Measurements from ENCODE around the gene TMEM272. TPM values are rescaled to one million over a fixed set of nuclear protein-coding genes. Genes with fewer than 3 reads are reported as not detected.

TMEM272 gene
- total and polyA plus RNA-seq, 9 of the 15 experiments (the other 6 are each of a cell fraction or from before 2014, with no cell fraction given): 0.04 to 0.16 (median 0.06) TPM; not detected in 2

GRCh38 chr13:51816604-51817249 lies 28.2 kb downstream of the TMEM272 start (continued):
- TF ChIP-seq SPI1 (IDR thresholded peaks at IDR 0.05; ENCODE audit: borderline replicate concordance, low read depth, low read length) (0 out of 2 replicates have a peak, but pooled peaks have one; percentile 34), CREB1 (IDR thresholded peaks at IDR 0.05) (peak; percentile 37; the same call in 1 of the 2 replicates), CREB1 (CRISPR knock-in tag; IDR thresholded peaks at IDR 0.05) (no peak)

- Histone ChIP-seq H3K4me3 (no peak overlapping the region), H3K79me2 (ENCODE audit: control insufficient read depth, insufficient read depth, low read length) (no peaks in the 10 kb centered on the region), H3K9me3 (replicated peaks; ENCODE audit: control insufficient read depth, insufficient read depth, low read depth, low read length) (no peaks in the 10 kb centered on the region), H3K27me3 (ENCODE audit: control insufficient read depth in 2 of 2, insufficient read depth in 2 of 2, low read length in 2 of 2) (peaks cover 0 to 26% of the 10 kb centered on the region in 2 experiments; a peak in 4 of 5 replicates), H3K4me2 (ENCODE audit: insufficient read depth, low read length) (no peak overlapping the region), H3K9ac (ENCODE audit: insufficient read depth in 1 of 2, low read depth in 2 of 2, low read length in 2 of 2) (no peak overlapping the region), H3K9me1 (ENCODE audit: control insufficient read depth, insufficient read depth, low read length) (no peaks in the 10 kb centered on the region), H4K20me1 (replicated peaks; ENCODE audit: control insufficient read depth, insufficient read depth, low read length) (no peaks in the 10 kb centered on the region; the same call in 1 of the 2 replicates), H2AFZ (ENCODE audit: low read depth, low read length) (no peak overlapping the region), H3K4me1 (replicated peaks in 1 of 2; ENCODE audit: control insufficient read depth in 2 of 2, insufficient read depth in 2 of 2, low read length in 2 of 2) (peaks cover 6 to 16% of the 10 kb centered on the region in 2 experiments; a peak in 4 of 5 replicates), H3K27ac (ENCODE audit: extremely low read depth, low read depth, low read length) (no peak overlapping the region), H3K36me3 (ENCODE audit: control insufficient read depth, insufficient read depth, low read length) (no peaks in the 10 kb centered on the region)
- POLR2A ChIA-PET: interaction anchor here (1.0 kb wide), 1 partner anchor 312 kb away, joined by 3 read pairs; no protein-coding TSS in a partner anchor
- intact Hi-C loops (cut with micrococcal nuclease) (loop anchor here (1.0 to 2.0 kb wide), 3 partner anchors 33 to 385 kb away; no protein-coding TSS in a partner anchor), in situ Hi-C loops (cut with MboI) (no loop called here)
- DNase-seq (ENCODE audit: extremely low read depth in 1 of 4, low spot score in 3 of 4): no peak
- no peak for FAIRE-seq
- peak; percentile 49 for ATAC-seq
- TF ChIP-seq ETS1 (conservative IDR thresholded peaks at IDR 0.05; ENCODE audit: control insufficient read depth, low read depth, low read length) (no peak), RBM15 (IDR thresholded peaks at IDR 0.05; ENCODE audit: insufficient read depth, low read length) (no peak), HMG20A (CRISPR knock-in tag; conservative IDR thresholded peaks at IDR 0.05) (no peak), ZBTB33 (CRISPR knock-in tag; IDR thresholded peaks at IDR 0.05) (peak; percentile 70; the same call in 1 of the 2 replicates), TCF7 (IDR thresholded peaks at IDR 0.05; ENCODE audit: borderline replicate concordance) (no peak), TSHZ1 (CRISPR knock-in tag; IDR thresholded peaks at IDR 0.05) (no peak)
- no TSS peak for BruUV-seq (replicated peaks)
- CTCF ChIA-PET (ENCODE audit: low intra/inter-chr PET ratio): interaction anchor here (1.3 kb wide), 1 partner anchor 313 kb away, joined by 4 read pairs; the partner anchor contains the start of gene NEK5
- 51% methylated on average over 11 of the region's 11 CpGs for WGBS (ENCODE audit: insufficient coverage, low coverage, missing lambda C conversion rate)
Measured at GRCh38 chr13:51815848-51816247, 29.1 kb downstream of the TMEM272 start.
